SK-N-SH (cell line): Measurements from ENCODE around the gene SPATA13.

Source experiments
- EZH2phosphoT487 ChIP-seq: fragments of 200-600 bp; sonication (generic); IDR thresholded peaks from 2 replicates; pipeline ENCODE4 v1.6.1; 2017; ENCODE audit warnings: low read depth, mixed run types, mild to moderate bottlenecking, antibody characterized with exemption, moderate library complexity, borderline replicate concordance
- GATA2 ChIP-seq: sonication (generic); formaldehyde crosslinking; IDR thresholded peaks from 2 replicates; pipeline ENCODE4 v1.5.0; 2020; ENCODE audit warnings: mild to moderate bottlenecking, missing genetic modification reagents
- JUND ChIP-seq: IDR thresholded peaks from 2 replicates; pipeline ENCODE4 v1.4.0; 2012
- MAX ChIP-seq: IDR thresholded peaks from 2 replicates; pipeline ENCODE4 v1.4.0; 2012; ENCODE audit warnings: low read depth
- MXI1 ChIP-seq: IDR thresholded peaks from 2 replicates; pipeline ENCODE4 v1.6.1; 2012; ENCODE audit warnings: mild to moderate bottlenecking, low read depth, low read length, improper control_type of control experiment
- POLR2AphosphoS5 ChIP-seq: IDR thresholded peaks from 2 replicates; pipeline ENCODE4 v1.6.1; 2012; ENCODE audit warnings: low read depth, low read length
- RAD21 ChIP-seq: IDR thresholded peaks from 2 replicates; pipeline ENCODE4 v1.6.1; 2012; ENCODE audit warnings: mild to moderate bottlenecking, low read length
- SIN3A ChIP-seq: IDR thresholded peaks from 2 replicates; pipeline ENCODE4 v1.6.1; 2012; ENCODE audit warnings: low read depth, mild to moderate bottlenecking, low read length, moderate library complexity, borderline replicate concordance
- SMC3 ChIP-seq: IDR thresholded peaks from 2 replicates; pipeline ENCODE4 v1.6.1; 2012; ENCODE audit warnings: low read depth, low read length, improper control_type of control experiment
- TCF12 ChIP-seq: IDR thresholded peaks from 2 replicates; pipeline ENCODE4 v1.4.0; 2012
- TF ChIP-seq, protein P1 (sequence below): fragments of 200-600 bp; sonication (generic); IDR thresholded peaks from 2 replicates; pipeline ENCODE4 v1.6.1; 2017; ENCODE audit warnings: antibody characterized with exemption, mild to moderate bottlenecking, moderate library complexity
- TF ChIP-seq, protein P2 (sequence below): IDR thresholded peaks from 2 replicates; pipeline ENCODE4 v1.6.1; 2012; ENCODE audit warnings: mild to moderate bottlenecking, low read depth, low read length, moderate library complexity
- TF ChIP-seq, protein P3 (sequence below): IDR thresholded peaks from 2 replicates; pipeline ENCODE4; 2012
- TF ChIP-seq, protein P4 (sequence below): IDR thresholded peaks from 2 replicates; pipeline ENCODE4 v1.4.0; 2012; ENCODE audit warnings: low read depth, borderline replicate concordance

- TF ChIP-seq TCF12 (no peak), GATA2 (CRISPR knock-in tag) (no peak), EZH2phosphoT487 (no peak), SMC3 (no peak), POLR2AphosphoS5 (no peak), SIN3A (no peak), MAX (no peak), JUND (no peak), MXI1 (no peak), RAD21 (no peak)
- TF ChIP-seq, protein P1, sequence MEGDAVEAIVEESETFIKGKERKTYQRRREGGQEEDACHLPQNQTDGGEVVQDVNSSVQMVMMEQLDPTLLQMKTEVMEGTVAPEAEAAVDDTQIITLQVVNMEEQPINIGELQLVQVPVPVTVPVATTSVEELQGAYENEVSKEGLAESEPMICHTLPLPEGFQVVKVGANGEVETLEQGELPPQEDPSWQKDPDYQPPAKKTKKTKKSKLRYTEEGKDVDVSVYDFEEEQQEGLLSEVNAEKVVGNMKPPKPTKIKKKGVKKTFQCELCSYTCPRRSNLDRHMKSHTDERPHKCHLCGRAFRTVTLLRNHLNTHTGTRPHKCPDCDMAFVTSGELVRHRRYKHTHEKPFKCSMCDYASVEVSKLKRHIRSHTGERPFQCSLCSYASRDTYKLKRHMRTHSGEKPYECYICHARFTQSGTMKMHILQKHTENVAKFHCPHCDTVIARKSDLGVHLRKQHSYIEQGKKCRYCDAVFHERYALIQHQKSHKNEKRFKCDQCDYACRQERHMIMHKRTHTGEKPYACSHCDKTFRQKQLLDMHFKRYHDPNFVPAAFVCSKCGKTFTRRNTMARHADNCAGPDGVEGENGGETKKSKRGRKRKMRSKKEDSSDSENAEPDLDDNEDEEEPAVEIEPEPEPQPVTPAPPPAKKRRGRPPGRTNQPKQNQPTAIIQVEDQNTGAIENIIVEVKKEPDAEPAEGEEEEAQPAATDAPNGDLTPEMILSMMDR = no peak
- TF ChIP-seq, protein P2, sequence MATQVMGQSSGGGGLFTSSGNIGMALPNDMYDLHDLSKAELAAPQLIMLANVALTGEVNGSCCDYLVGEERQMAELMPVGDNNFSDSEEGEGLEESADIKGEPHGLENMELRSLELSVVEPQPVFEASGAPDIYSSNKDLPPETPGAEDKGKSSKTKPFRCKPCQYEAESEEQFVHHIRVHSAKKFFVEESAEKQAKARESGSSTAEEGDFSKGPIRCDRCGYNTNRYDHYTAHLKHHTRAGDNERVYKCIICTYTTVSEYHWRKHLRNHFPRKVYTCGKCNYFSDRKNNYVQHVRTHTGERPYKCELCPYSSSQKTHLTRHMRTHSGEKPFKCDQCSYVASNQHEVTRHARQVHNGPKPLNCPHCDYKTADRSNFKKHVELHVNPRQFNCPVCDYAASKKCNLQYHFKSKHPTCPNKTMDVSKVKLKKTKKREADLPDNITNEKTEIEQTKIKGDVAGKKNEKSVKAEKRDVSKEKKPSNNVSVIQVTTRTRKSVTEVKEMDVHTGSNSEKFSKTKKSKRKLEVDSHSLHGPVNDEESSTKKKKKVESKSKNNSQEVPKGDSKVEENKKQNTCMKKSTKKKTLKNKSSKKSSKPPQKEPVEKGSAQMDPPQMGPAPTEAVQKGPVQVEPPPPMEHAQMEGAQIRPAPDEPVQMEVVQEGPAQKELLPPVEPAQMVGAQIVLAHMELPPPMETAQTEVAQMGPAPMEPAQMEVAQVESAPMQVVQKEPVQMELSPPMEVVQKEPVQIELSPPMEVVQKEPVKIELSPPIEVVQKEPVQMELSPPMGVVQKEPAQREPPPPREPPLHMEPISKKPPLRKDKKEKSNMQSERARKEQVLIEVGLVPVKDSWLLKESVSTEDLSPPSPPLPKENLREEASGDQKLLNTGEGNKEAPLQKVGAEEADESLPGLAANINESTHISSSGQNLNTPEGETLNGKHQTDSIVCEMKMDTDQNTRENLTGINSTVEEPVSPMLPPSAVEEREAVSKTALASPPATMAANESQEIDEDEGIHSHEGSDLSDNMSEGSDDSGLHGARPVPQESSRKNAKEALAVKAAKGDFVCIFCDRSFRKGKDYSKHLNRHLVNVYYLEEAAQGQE = no peak
- TF ChIP-seq, protein P3, sequence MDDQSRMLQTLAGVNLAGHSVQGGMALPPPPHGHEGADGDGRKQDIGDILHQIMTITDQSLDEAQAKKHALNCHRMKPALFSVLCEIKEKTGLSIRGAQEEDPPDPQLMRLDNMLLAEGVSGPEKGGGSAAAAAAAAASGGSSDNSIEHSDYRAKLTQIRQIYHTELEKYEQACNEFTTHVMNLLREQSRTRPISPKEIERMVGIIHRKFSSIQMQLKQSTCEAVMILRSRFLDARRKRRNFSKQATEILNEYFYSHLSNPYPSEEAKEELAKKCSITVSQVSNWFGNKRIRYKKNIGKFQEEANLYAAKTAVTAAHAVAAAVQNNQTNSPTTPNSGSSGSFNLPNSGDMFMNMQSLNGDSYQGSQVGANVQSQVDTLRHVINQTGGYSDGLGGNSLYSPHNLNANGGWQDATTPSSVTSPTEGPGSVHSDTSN = no peak
- TF ChIP-seq, protein P4, sequence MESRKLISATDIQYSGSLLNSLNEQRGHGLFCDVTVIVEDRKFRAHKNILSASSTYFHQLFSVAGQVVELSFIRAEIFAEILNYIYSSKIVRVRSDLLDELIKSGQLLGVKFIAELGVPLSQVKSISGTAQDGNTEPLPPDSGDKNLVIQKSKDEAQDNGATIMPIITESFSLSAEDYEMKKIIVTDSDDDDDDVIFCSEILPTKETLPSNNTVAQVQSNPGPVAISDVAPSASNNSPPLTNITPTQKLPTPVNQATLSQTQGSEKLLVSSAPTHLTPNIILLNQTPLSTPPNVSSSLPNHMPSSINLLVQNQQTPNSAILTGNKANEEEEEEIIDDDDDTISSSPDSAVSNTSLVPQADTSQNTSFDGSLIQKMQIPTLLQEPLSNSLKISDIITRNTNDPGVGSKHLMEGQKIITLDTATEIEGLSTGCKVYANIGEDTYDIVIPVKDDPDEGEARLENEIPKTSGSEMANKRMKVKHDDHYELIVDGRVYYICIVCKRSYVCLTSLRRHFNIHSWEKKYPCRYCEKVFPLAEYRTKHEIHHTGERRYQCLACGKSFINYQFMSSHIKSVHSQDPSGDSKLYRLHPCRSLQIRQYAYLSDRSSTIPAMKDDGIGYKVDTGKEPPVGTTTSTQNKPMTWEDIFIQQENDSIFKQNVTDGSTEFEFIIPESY = no peak
Measured at GRCh38 chr13:24151864-24152263, 8.7 kb upstream of the SPATA13 start.
